GM23338 (cell line): ENCODE measurements around the gene SLC37A1.

Experiments used
- CREB1 ChIP-seq: fragments of 250-450 bp; sonication (Bioruptor Pico); IDR thresholded peaks from 2 replicates; pipeline ENCODE4 v1.5.0; 2020; ENCODE audit warnings: low read depth, mild to moderate bottlenecking, moderate library complexity
- CTCF ChIP-seq, 2 experiments: fragments of 200-600 bp in 1 of 2; sonication (generic) in 1 of 2; conservative IDR thresholded peaks; 2 replicates each; pipeline versions ENCODE4 v1.5.1 to v1.6.1; 2016 to 2017; ENCODE audit warnings: antibody characterized with exemption in 2 of 2, low read depth in 2 of 2, mild to moderate bottlenecking in 2 of 2, moderate library complexity in 1 of 2
- EZH2 ChIP-seq: fragments of 200-600 bp; sonication (generic); IDR thresholded peaks from one replicate; pipeline ENCODE4 v1.8.0; 2017; ENCODE audit warnings: antibody characterized with exemption, mild to moderate bottlenecking, low read depth; ENCODE audit not compliant: unreplicated experiment

- TF ChIP-seq CREB1 (CRISPR knock-in tag): no peak
- peak; percentile 64 to 65 for TF ChIP-seq CTCF (conservative IDR thresholded peaks at IDR 0.05; ENCODE audit: low read depth in 2 of 2)
- no peak for TF ChIP-seq EZH2
Observed at GRCh38 chr21:42539931-42540343, 26.3 kb downstream of the SLC37A1 start.
